ENCODE data around the gene FGFR3. TPM values are rescaled to one million over a fixed set of nuclear protein-coding genes. Genes with fewer than 3 reads are reported as not detected.

FGFR3 gene
- total and polyA plus RNA-seq, 5 donors: 4.5 to 17.5 (median 7.6) TPM

GRCh38 chr4:1823545-1823932, 30.4 kb downstream of the FGFR3 start:
- Histone ChIP-seq H3K4me1 (ENCODE audit: control insufficient read depth, insufficient read depth, low read length) (no peaks in the 10 kb centered on the region), H3K27me3 (ENCODE audit: control insufficient read depth, insufficient read depth) (no peaks in the 10 kb centered on the region), H3K27ac (ENCODE audit: low read length) (no peak overlapping the region), H3K9me3 (ENCODE audit: control insufficient read depth, low read length) (no peaks in the 10 kb centered on the region), H3K4me3 (ENCODE audit: low read length) (no peak overlapping the region)
- 93% methylated on average over 12 of the region's 12 CpGs for WGBS
- DNase-seq (peak in 1 of 3 donors; percentile 6), ATAC-seq (no peak)
- intact Hi-C loops (cut with DNase I): no loop called here

GRCh38 chr4:1824746-1825145, 31.7 kb downstream of the FGFR3 start:
- Histone ChIP-seq H3K4me1 (ENCODE audit: control insufficient read depth, insufficient read depth, low read length) (no peaks in the 10 kb centered on the region), H3K27me3 (ENCODE audit: control insufficient read depth, insufficient read depth) (no peaks in the 10 kb centered on the region), H3K4me3 (ENCODE audit: low read length) (no peak overlapping the region), H3K27ac (ENCODE audit: low read length) (no peak overlapping the region), H3K9me3 (ENCODE audit: control insufficient read depth, low read length) (no peaks in the 10 kb centered on the region)
- ATAC-seq (no peak), DNase-seq (no peak)
- intact Hi-C loops (cut with DNase I): no loop called here
- WGBS: 84% methylated on average over 11 of the region's 11 CpGs

GRCh38 chr4:1825326-1825725, 32.2 kb downstream of the FGFR3 start:
- Histone ChIP-seq H3K9me3 (ENCODE audit: control insufficient read depth, low read length) (no peaks in the 10 kb centered on the region), H3K27me3 (ENCODE audit: control insufficient read depth, insufficient read depth) (no peaks in the 10 kb centered on the region), H3K4me3 (ENCODE audit: low read length) (no peak overlapping the region), H3K27ac (ENCODE audit: low read length) (no peak overlapping the region), H3K4me1 (ENCODE audit: control insufficient read depth, insufficient read depth, low read length) (no peaks in the 10 kb centered on the region)
- intact Hi-C loops (cut with DNase I): no loop called here
- WGBS: 78% methylated on average over 19 of the region's 19 CpGs
- DNase-seq: peak in 1 of 3 donors; percentile 56
- ATAC-seq: no peak

GRCh38 chr4:1826531-1827350, 33.6 kb downstream of the FGFR3 start:
- WGBS: 87% methylated on average over 30 of the region's 30 CpGs
- H3K9me3 ChIP-seq (ENCODE audit: control insufficient read depth, low read length): no peaks in the 10 kb centered on the region
- no peaks in the 10 kb centered on the region for H3K27me3 ChIP-seq (ENCODE audit: control insufficient read depth, insufficient read depth)
- ATAC-seq: peak in 1 of 2 donors; percentile 7
- no peak overlapping the region for H3K27ac ChIP-seq (ENCODE audit: low read length)
- intact Hi-C loops (cut with DNase I): no loop called here
- no peak overlapping the region for H3K4me3 ChIP-seq (ENCODE audit: low read length)
- H3K4me1 ChIP-seq (ENCODE audit: control insufficient read depth, insufficient read depth, low read length): no peaks in the 10 kb centered on the region
- DNase-seq: peak in 1 of 3 donors; percentile 39

- H3K9me3 ChIP-seq (ENCODE audit: control insufficient read depth, low read length): no peaks in the 10 kb centered on the region
- 93% methylated on average over 3 of the region's 3 CpGs for WGBS
- H3K27me3 ChIP-seq (ENCODE audit: control insufficient read depth, insufficient read depth): no peaks in the 10 kb centered on the region
- ATAC-seq (no peak), DNase-seq (no peak)
- no peak overlapping the region for H3K4me3 ChIP-seq (ENCODE audit: low read length)
- intact Hi-C loops (cut with DNase I): no loop called here
- no peak overlapping the region for H3K27ac ChIP-seq (ENCODE audit: low read length)
- no peaks in the 10 kb centered on the region for H3K4me1 ChIP-seq (ENCODE audit: control insufficient read depth, insufficient read depth, low read length)
These were observed 37.1 kb downstream of the FGFR3 start for GRCh38 chr4:1830234-1830633.

GRCh38 chr4:1830642-1831228, 37.6 kb downstream of the FGFR3 start:
- no peak overlapping the region for H3K27ac ChIP-seq (ENCODE audit: low read length)
- DNase-seq (no peak), ATAC-seq (no peak)
- intact Hi-C loops (cut with DNase I): no loop called here
- H3K27me3 ChIP-seq (ENCODE audit: control insufficient read depth, insufficient read depth): no peaks in the 10 kb centered on the region
- H3K4me1 ChIP-seq (ENCODE audit: control insufficient read depth, insufficient read depth, low read length): no peaks in the 10 kb centered on the region
- no peak overlapping the region for H3K4me3 ChIP-seq (ENCODE audit: low read length)
- H3K9me3 ChIP-seq (ENCODE audit: control insufficient read depth, low read length): no peaks in the 10 kb centered on the region
- WGBS: 87% methylated on average over 8 of the region's 8 CpGs

- intact Hi-C loops (cut with DNase I): no loop called here
- Histone ChIP-seq H3K4me3 (ENCODE audit: low read length) (no peak overlapping the region), H3K27ac (ENCODE audit: low read length) (no peak overlapping the region), H3K9me3 (ENCODE audit: control insufficient read depth, low read length) (no peaks in the 10 kb centered on the region), H3K27me3 (ENCODE audit: control insufficient read depth, insufficient read depth) (no peaks in the 10 kb centered on the region), H3K4me1 (ENCODE audit: control insufficient read depth, insufficient read depth, low read length) (no peaks in the 10 kb centered on the region)
- WGBS: 94% methylated on average over 8 of the region's 8 CpGs
- ATAC-seq: peak; percentile 15 to 16
- no peak for DNase-seq
These were observed 38.2 kb downstream of the FGFR3 start for GRCh38 chr4:1831331-1831730.

GRCh38 chr4:1832690-1833089, 39.6 kb downstream of the FGFR3 start:
- H3K4me1 ChIP-seq (ENCODE audit: control insufficient read depth, insufficient read depth, low read length): no peaks in the 10 kb centered on the region
- DNase-seq (no peak), ATAC-seq (no peak)
- no peak overlapping the region for H3K27ac ChIP-seq (ENCODE audit: low read length)
- H3K4me3 ChIP-seq (ENCODE audit: low read length): no peak overlapping the region
- 92% methylated on average over 18 of the region's 18 CpGs for WGBS
- no peaks in the 10 kb centered on the region for H3K27me3 ChIP-seq (ENCODE audit: control insufficient read depth, insufficient read depth)
- H3K9me3 ChIP-seq (ENCODE audit: control insufficient read depth, low read length): no peaks in the 10 kb centered on the region
- intact Hi-C loops (cut with DNase I): no loop called here

- no peaks in the 10 kb centered on the region for H3K27me3 ChIP-seq (ENCODE audit: control insufficient read depth, insufficient read depth)
- no peaks in the 10 kb centered on the region for H3K9me3 ChIP-seq (ENCODE audit: control insufficient read depth, low read length)
- no peak overlapping the region for H3K27ac ChIP-seq (ENCODE audit: low read length)
- no peak for DNase-seq
- peak; percentile 10 to 13 for ATAC-seq
- no peak overlapping the region for H3K4me3 ChIP-seq (ENCODE audit: low read length)
- 93% methylated on average over 14 of the region's 14 CpGs for WGBS
- intact Hi-C loops (cut with DNase I): no loop called here
- no peaks in the 10 kb centered on the region for H3K4me1 ChIP-seq (ENCODE audit: control insufficient read depth, insufficient read depth, low read length)
These were observed 40.4 kb downstream of the FGFR3 start for GRCh38 chr4:1833307-1834046.

GRCh38 chr4:1834047-1834775, 41.1 kb downstream of the FGFR3 start:
- no peaks in the 10 kb centered on the region for H3K27me3 ChIP-seq (ENCODE audit: control insufficient read depth, insufficient read depth)
- DNase-seq (peak in 1 of 3 donors; percentile 36), ATAC-seq (no peak)
- no peak overlapping the region for H3K27ac ChIP-seq (ENCODE audit: low read length)
- intact Hi-C loops (cut with DNase I): no loop called here
- WGBS: 87% methylated on average over 21 of the region's 21 CpGs
- H3K9me3 ChIP-seq (ENCODE audit: control insufficient read depth, low read length): no peaks in the 10 kb centered on the region
- no peaks in the 10 kb centered on the region for H3K4me1 ChIP-seq (ENCODE audit: control insufficient read depth, insufficient read depth, low read length)
- no peak overlapping the region for H3K4me3 ChIP-seq (ENCODE audit: low read length)

All from right cardiac atrium (tissue), 5 donors.